Spleen (tissue), 7 donors: ENCODE data around the gene GPR156.

Source experiments
- POLR2AphosphoS5 ChIP-seq, 3 donors: sonication (generic); formaldehyde crosslinking; IDR thresholded peaks; one replicate each; pipeline ENCODE4 v1.5.1; 2017; ENCODE audit warnings: antibody characterized with exemption in 3 of 3
- TF ChIP-seq, protein P1 (sequence below), 11 experiments: fragments of 200-600 bp in 7 of 11; fragments of 450-650 bp in 4 of 11; sonication (generic) in 4 of 11; IDR thresholded peaks in 8 of 11; conservative IDR thresholded peaks in 3 of 11; 1 replicate in 7 of 11; 2 replicates in 4 of 11; pipeline versions ENCODE4 v1.4.0 to v1.8.0; 2016 to 2021; ENCODE audit warnings: antibody characterized with exemption in 11 of 11, inconsistent platforms in 4 of 11, mild to moderate bottlenecking in 1 of 11
- donor health status: DM: no; HTN: no; CAD: no; lungs with moderate emphysema.
- donor health status: DM: no; HTN: no; CAD: no.
- donor health status: DM: no; HTN: no; CAD: no.

DNA sequence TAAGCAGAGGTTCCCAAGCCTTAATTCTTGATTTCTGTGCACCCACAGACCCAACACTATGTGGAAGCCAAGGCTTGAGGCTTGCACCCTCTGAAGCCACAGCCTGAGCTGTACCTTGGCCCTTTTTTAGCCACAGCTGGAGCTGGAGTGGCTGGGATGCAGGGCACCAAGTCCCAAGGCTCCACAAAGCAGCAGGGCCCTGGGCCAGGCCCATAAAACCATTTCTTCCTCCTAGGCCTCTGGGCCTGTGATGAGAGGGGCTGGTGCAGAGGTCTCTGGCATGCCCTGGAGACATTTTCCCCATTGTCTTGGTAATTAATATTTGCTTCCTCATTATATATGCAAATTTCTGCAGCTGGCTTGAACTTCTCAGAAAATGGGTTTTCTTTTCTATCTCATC is 129.9 kb downstream of the GPR156 start:
- TF ChIP-seq, protein P1, sequence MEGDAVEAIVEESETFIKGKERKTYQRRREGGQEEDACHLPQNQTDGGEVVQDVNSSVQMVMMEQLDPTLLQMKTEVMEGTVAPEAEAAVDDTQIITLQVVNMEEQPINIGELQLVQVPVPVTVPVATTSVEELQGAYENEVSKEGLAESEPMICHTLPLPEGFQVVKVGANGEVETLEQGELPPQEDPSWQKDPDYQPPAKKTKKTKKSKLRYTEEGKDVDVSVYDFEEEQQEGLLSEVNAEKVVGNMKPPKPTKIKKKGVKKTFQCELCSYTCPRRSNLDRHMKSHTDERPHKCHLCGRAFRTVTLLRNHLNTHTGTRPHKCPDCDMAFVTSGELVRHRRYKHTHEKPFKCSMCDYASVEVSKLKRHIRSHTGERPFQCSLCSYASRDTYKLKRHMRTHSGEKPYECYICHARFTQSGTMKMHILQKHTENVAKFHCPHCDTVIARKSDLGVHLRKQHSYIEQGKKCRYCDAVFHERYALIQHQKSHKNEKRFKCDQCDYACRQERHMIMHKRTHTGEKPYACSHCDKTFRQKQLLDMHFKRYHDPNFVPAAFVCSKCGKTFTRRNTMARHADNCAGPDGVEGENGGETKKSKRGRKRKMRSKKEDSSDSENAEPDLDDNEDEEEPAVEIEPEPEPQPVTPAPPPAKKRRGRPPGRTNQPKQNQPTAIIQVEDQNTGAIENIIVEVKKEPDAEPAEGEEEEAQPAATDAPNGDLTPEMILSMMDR (IDR thresholded peaks at IDR 0.05 in 8 of 11, conservative IDR thresholded peaks at IDR 0.05 in 3 of 11), result no peak
- TF ChIP-seq POLR2AphosphoS5 (IDR thresholded peaks at IDR 0.05), result no peak
